Muscle layer of duodenum (tissue), 2 donors: ENCODE data around the gene MYCN.
"Not testable (repeated sequence)": the region's sequence is repeated elsewhere in the genome, so short reads cannot be mapped to it uniquely, and the experiment has no call there.

ENCODE experiments used
- H3K27ac ChIP-seq: one replicate; pipeline ENCODE4 v1.7.0; 2013; ENCODE audit warnings: mild to moderate bottlenecking, low read length
- H3K27me3 ChIP-seq: one replicate; pipeline ENCODE4 v1.7.0; 2013; ENCODE audit warnings: low read depth, mild to moderate bottlenecking, control low read depth, low read length
- H3K36me3 ChIP-seq, 2 donors: one replicate each; pipeline ENCODE4 v1.7.0; 2013; ENCODE audit warnings: low read length in 2 of 2, control low read depth in 1 of 2, mild to moderate bottlenecking in 1 of 2; ENCODE audit not compliant: insufficient read depth in 2 of 2, control insufficient read depth in 1 of 2
- H3K4me1 ChIP-seq, 2 donors: one replicate each; pipeline ENCODE4 v1.7.0; 2013; ENCODE audit warnings: low read length in 2 of 2, mild to moderate bottlenecking in 2 of 2, control low read depth in 1 of 2, moderate library complexity in 1 of 2; ENCODE audit not compliant: insufficient read depth in 2 of 2, control insufficient read depth in 1 of 2
- H3K4me3 ChIP-seq, 2 donors: one replicate each; pipeline ENCODE4 v1.7.0; 2013; ENCODE audit warnings: low read length in 2 of 2, low read depth in 1 of 2, mild to moderate bottlenecking in 1 of 2
- H3K9me3 ChIP-seq, 2 donors: one replicate each; pipeline ENCODE4 v1.7.0; 2013; ENCODE audit warnings: low read length in 2 of 2, control low read depth in 1 of 2, mild to moderate bottlenecking in 1 of 2; ENCODE audit not compliant: control insufficient read depth in 1 of 2
- donor health status: healthy.

MYCN gene

GRCh38 chr2:15899327-15899612 is 41.1 kb upstream of the MYCN start:
- H3K36me3 ChIP-seq, result no peaks in the 10 kb centered on the region
- no peaks in the 10 kb centered on the region for H3K27me3 ChIP-seq
- no peak overlapping the region for H3K27ac ChIP-seq
- no peak overlapping the region for H3K4me3 ChIP-seq
- no peaks in the 10 kb centered on the region for H3K4me1 ChIP-seq
- peaks cover 6 to 7% of the 10 kb centered on the region in 2 donors for H3K9me3 ChIP-seq

DNA sequence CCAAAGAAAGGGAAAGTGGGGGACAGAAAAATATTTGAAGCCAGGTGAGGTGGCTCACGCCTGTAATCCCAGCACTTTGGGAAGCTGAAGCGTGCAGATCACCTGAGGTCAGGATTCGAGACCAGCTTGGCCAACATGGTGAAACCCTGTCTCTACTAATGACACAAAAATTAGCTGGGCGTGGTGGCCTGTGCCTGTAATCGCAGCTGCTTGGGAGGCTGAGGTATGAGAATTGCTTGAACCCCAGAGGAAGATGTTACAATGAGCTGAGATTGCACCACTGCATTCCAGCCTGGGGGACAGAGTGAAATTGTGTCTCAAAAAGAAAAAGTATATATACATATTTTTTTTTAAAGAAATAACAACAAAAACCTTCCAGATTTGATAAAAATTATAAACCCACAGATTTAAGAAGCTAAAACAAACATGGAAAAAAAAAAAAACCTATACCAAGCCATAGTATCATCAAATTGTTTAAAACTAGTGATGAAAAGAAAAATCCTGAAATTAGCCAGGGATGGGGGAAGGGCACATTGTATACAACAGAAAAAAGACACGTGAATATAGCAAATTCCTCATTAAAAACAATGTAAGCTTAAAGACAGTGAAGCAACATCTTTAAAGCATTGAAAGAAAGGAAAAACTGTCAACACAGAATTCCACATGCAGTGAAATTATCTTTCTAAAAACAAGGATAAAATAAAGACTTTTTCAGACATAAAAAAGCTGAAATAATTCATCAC is 40.4 kb upstream of the MYCN start:
- no peak overlapping the region for H3K4me3 ChIP-seq
- peaks cover 6 to 7% of the 10 kb centered on the region in 2 donors for H3K9me3 ChIP-seq
- no peaks in the 10 kb centered on the region for H3K36me3 ChIP-seq
- H3K27ac ChIP-seq, result no peak overlapping the region
- H3K27me3 ChIP-seq, result no peaks in the 10 kb centered on the region
- no peaks in the 10 kb centered on the region for H3K4me1 ChIP-seq

DNA sequence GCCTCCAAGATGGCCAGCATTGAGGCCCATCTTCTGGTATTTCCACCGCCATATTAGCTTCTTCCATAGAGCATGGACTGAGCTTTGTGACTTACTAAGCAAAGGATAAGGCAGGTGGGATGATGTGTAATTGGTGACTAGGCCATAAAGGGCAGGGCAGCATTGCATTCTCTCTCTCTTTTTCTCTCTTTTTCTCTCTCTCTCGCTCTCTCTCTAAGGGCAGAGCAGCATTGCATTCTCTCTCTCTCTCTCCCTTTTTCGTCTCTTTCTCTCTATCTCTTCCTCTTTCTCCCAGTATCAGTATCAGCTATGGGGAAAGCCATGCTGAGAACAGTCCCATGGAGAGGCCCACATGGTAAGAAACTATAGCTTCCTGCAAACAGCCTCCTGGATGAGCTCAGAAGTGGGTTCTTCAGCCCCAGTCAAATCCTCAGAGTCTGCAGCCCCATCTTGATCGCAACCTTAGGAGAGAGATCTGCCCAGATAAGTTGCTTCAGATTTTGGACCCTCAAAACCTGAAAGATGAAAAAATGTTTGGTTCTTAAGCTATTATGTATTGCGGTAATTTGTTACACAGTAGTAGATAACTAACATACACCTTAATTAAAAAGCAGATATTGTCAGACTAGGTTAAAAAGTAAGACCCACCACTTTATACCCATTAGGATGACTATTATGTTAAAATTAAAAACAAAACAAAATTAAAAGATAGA is 39.1 kb upstream of the MYCN start:
- H3K4me1 ChIP-seq, result no peaks in the 10 kb centered on the region
- H3K36me3 ChIP-seq, result no peaks in the 10 kb centered on the region
- peaks cover 6 to 7% of the 10 kb centered on the region in 2 donors for H3K9me3 ChIP-seq
- no peaks in the 10 kb centered on the region for H3K27me3 ChIP-seq
- no peak overlapping the region for H3K4me3 ChIP-seq
- H3K27ac ChIP-seq, result no peak overlapping the region

GRCh38 chr2:15901808-15902130 is 38.6 kb upstream of the MYCN start:
- no peak overlapping the region for H3K27ac ChIP-seq

GRCh38 chr2:15903910-15904309 is 36.4 kb upstream of the MYCN start:
- not testable (repeated sequence) for H3K36me3 ChIP-seq, H3K9me3 ChIP-seq, H3K4me3 ChIP-seq, H3K27ac ChIP-seq, H3K4me1 ChIP-seq, H3K27me3 ChIP-seq

More at GRCh38 chr2:15901808-15902130, 38.6 kb upstream of the MYCN start:
- H3K9me3 ChIP-seq, result peaks cover 6 to 7% of the 10 kb centered on the region in 2 donors
- no peak overlapping the region for H3K4me3 ChIP-seq
- H3K36me3 ChIP-seq, result no peaks in the 10 kb centered on the region
- no peaks in the 10 kb centered on the region for H3K27me3 ChIP-seq
- no peaks in the 10 kb centered on the region for H3K4me1 ChIP-seq

GRCh38 chr2:15905267-15905645 is 35.1 kb upstream of the MYCN start:
- no peaks in the 10 kb centered on the region for H3K4me1 ChIP-seq
- H3K27ac ChIP-seq, result no peak overlapping the region
- no peaks in the 10 kb centered on the region for H3K9me3 ChIP-seq

GRCh38 chr2:15905986-15906491 is 34.3 kb upstream of the MYCN start:
- H3K36me3 ChIP-seq, result no peaks in the 10 kb centered on the region

More at GRCh38 chr2:15905267-15905645, 35.1 kb upstream of the MYCN start:
- H3K36me3 ChIP-seq, result no peaks in the 10 kb centered on the region
- H3K4me3 ChIP-seq, result no peak overlapping the region
- H3K27me3 ChIP-seq, result no peaks in the 10 kb centered on the region

DNA sequence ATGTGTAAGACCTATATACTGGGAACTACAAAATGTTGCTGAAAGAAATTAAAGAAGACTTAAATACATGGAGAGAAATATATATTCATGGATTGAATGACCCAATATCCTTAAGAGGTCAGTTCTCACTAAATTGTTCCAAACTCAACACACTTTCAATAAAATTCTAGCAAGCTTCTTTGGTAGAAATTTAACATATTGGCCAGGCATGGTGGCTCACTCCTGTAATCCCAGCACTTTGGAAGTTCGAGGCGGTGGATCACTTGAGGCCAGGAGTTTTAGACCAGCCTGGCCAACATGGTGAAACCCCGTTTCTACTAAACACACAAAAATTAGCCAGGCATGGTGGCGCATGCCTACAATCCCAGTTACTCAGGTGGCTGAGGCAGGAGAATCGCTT is 33.6 kb upstream of the MYCN start:
- Histone ChIP-seq H3K27ac (no peak overlapping the region), H3K9me3 (no peaks in the 10 kb centered on the region), H3K4me1 (peaks cover 0 to 2% of the 10 kb centered on the region in 2 donors), H3K4me3 (no peak overlapping the region), H3K27me3 (no peaks in the 10 kb centered on the region), H3K36me3 (no peaks in the 10 kb centered on the region)

More at GRCh38 chr2:15905986-15906491, 34.3 kb upstream of the MYCN start:
- no peaks in the 10 kb centered on the region for H3K27me3 ChIP-seq
- no peak overlapping the region for H3K4me3 ChIP-seq
- no peak overlapping the region for H3K27ac ChIP-seq
- no peaks in the 10 kb centered on the region for H3K9me3 ChIP-seq
- no peaks in the 10 kb centered on the region for H3K4me1 ChIP-seq

- H3K9me3 ChIP-seq, result no peaks in the 10 kb centered on the region
- H3K4me3 ChIP-seq, result no peak overlapping the region
- no peaks in the 10 kb centered on the region for H3K27me3 ChIP-seq
- H3K4me1 ChIP-seq, result peaks cover 0 to 9% of the 10 kb centered on the region in 2 donors
- H3K27ac ChIP-seq, result no peak overlapping the region
- H3K36me3 ChIP-seq, result no peaks in the 10 kb centered on the region
Measured at GRCh38 chr2:15907461-15908324, 32.7 kb upstream of the MYCN start.

DNA sequence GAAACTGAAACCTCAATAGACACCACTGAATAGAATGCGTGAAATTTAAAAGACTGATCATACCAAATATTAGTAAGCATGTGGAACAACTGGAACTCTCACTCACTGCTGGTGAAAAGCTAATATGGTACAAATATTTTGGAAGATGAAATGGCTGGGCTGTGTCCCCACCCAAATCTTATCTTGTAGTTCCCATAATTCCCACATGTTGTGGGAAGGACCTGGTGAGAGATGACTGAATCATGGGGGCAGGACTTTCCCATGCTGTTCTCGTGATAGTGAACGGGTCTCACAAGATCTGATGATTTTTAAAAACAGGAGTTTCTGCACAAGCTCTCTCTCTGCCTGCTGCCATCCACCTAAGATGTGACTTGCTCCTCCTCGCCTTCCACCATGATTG is 32.0 kb upstream of the MYCN start:
- H3K27me3 ChIP-seq, result no peaks in the 10 kb centered on the region
- no peaks in the 10 kb centered on the region for H3K9me3 ChIP-seq
- H3K4me1 ChIP-seq, result peaks cover 0 to 13% of the 10 kb centered on the region in 2 donors
- H3K4me3 ChIP-seq, result no peak overlapping the region
- H3K27ac ChIP-seq, result no peak overlapping the region
- no peaks in the 10 kb centered on the region for H3K36me3 ChIP-seq

- H3K4me3 ChIP-seq, result no peak overlapping the region
- no peaks in the 10 kb centered on the region for H3K9me3 ChIP-seq
- H3K36me3 ChIP-seq, result no peaks in the 10 kb centered on the region
- H3K27ac ChIP-seq, result no peak overlapping the region
- H3K27me3 ChIP-seq, result no peaks in the 10 kb centered on the region
- peaks cover 0 to 13% of the 10 kb centered on the region in 2 donors for H3K4me1 ChIP-seq
Measured at GRCh38 chr2:15909157-15909556, 31.2 kb upstream of the MYCN start.
